GM23338 (cell line): ENCODE measurements around the gene TMEM200A.

Experiments
- EZH2phosphoT487 ChIP-seq: fragments of 200-600 bp; sonication (generic); IDR thresholded peaks from one replicate; pipeline ENCODE4 v1.8.1; 2018; ENCODE audit warnings: antibody characterized with exemption; ENCODE audit not compliant: unreplicated experiment
- POLR2AphosphoS5 ChIP-seq: IDR thresholded peaks from 2 replicates; pipeline ENCODE4 v1.6.1; 2016; ENCODE audit warnings: antibody characterized with exemption, low read depth
- STAT1 ChIP-seq: IDR thresholded peaks from one replicate; pipeline ENCODE4 v1.6.1; 2016; ENCODE audit warnings: antibody characterized with exemption; ENCODE audit not compliant: unreplicated experiment
- ZNF331 ChIP-seq: fragments of 250-450 bp; sonication (Bioruptor Pico); IDR thresholded peaks from 2 replicates; pipeline ENCODE4 v1.5.0; 2020; ENCODE audit warnings: low read depth, mild to moderate bottlenecking, moderate library complexity

DNA sequence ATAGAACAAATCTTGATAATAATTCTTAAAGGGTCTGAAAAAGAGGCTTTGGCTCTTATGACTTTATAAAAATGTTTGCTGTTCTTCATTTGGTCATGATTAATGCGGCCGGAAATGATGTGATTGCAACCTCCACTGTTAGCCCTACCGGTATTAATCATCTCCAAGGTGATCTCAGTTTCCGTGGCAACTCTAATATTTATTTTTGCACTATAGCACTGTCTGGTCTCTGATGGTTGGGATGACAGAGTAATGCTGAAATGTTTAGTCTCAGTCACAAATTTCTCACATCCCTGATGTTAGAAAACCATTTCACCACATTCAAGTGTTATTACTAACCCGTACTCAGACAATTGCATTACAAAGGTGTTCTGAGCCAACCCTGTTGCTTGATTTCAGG, 87.4 kb downstream of the TMEM200A start:
- TF ChIP-seq EZH2phosphoT487 (no peak), ZNF331 (CRISPR knock-in tag) (no peak), POLR2AphosphoS5 (no peak), STAT1 (no peak)
